ENCODE measurements around the gene KLHL8.

Gene KLHL8
- long read RNA-seq, full-length matches to known transcripts: 106 of 131 reads
- long read RNA-seq, partial matches to known transcripts: 7 of 131 reads
- long read RNA-seq, other reads (novel, unspliced or antisense): 18 of 131 reads

- Histone ChIP-seq H3K4me3 (replicated peaks; ENCODE audit: insufficient read depth, low read length) (peak within 1 kb of the TSS; percentile 72), H3K27ac (replicated peaks) (peak within 1 kb of the TSS; percentile 91), H3K27me3 (ENCODE audit: insufficient read depth, poor library complexity, severe bottlenecking) (no peaks in the 10 kb centered on the region)
- peak; percentile 61 for TF ChIP-seq REST (IDR thresholded peaks at IDR 0.05; ENCODE audit: insufficient replicate concordance, low read depth)
- no peak for TF ChIP-seq GABPA (IDR thresholded peaks at IDR 0.05; ENCODE audit: low read depth)
- TF ChIP-seq CTCF (IDR thresholded peaks at IDR 0.05; ENCODE audit: insufficient read depth, low read length): no peak
- TF ChIP-seq POLR2AphosphoS5 (IDR thresholded peaks at IDR 0.05; ENCODE audit: low read depth): peak; percentile 96
- no peak for TF ChIP-seq SPI1 (IDR thresholded peaks at IDR 0.05; ENCODE audit: borderline replicate concordance, low read depth)
- DNase-seq (ENCODE audit: low read depth in 1 of 2, low spot score in 1 of 2): peak; percentile 56 to 83
Observed at GRCh38 chr4:87220094-87220822, at the start of gene KLHL8. KLHL8 (minus strand) TSS chr4:87220618; CDS start chr4:87195539, 25,079 bp downstream.

DNA sequence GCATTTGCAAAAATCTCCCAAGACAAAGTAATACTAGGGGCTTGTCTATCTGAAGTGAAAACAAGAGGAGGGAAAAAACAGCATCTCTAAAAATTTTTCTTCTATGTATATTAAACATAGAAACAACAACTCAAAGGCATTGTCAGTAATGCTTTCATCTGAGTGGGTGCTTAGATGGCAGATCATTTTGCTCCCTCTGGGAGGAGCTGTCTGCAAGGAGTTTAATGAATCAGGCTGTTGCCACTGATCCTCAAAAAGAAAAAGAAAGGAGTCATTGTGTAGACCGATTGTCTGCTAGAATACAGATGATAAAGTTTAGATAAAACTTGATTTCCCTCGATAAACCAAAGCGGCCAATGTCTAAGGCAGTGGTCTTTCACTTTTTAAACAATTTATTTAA, 49.7 kb upstream of the KLHL8 start:
- no peak for TF ChIP-seq REST (IDR thresholded peaks at IDR 0.05; ENCODE audit: insufficient replicate concordance, low read depth)
- peak; percentile 33 for TF ChIP-seq CTCF (IDR thresholded peaks at IDR 0.05; ENCODE audit: insufficient read depth, low read length)
- DNase-seq (ENCODE audit: low read depth in 1 of 2, low spot score in 1 of 2): peak in 1 of 2 experiments; percentile 43
- H3K4me3 ChIP-seq (replicated peaks; ENCODE audit: insufficient read depth, low read length): no peak overlapping the region
- no peak overlapping the region for H3K27ac ChIP-seq (replicated peaks)
- H3K27me3 ChIP-seq (ENCODE audit: insufficient read depth, poor library complexity, severe bottlenecking): no peaks in the 10 kb centered on the region

DNA sequence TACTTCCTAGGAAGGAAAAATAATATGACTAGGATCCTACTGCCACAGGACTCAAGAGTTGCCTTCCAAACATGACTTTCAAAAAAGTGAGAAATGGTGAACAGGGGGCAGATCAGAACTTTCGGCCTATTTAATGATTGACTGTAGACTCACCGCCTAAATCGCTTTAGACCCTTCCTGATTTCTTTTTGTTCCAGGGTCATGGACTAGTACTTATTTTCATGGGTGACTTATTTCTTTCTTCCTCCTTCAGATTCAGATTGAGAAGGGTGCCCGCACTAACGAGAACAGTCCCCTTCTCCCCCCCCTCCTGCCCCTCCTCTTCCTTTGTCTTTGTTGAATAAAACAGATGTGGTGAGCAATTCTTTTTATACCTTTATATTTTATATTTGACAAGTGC, 48.0 kb upstream of the KLHL8 start:
- DNase-seq (ENCODE audit: low read depth in 1 of 2, low spot score in 1 of 2): no peak
- Histone ChIP-seq H3K27ac (replicated peaks) (no peak overlapping the region), H3K4me3 (replicated peaks; ENCODE audit: insufficient read depth, low read length) (no peak overlapping the region), H3K27me3 (ENCODE audit: insufficient read depth, poor library complexity, severe bottlenecking) (no peaks in the 10 kb centered on the region)
- TF ChIP-seq SPI1 (IDR thresholded peaks at IDR 0.05; ENCODE audit: borderline replicate concordance, low read depth): no peak
- TF ChIP-seq REST (IDR thresholded peaks at IDR 0.05; ENCODE audit: insufficient replicate concordance, low read depth): no peak
- no peak for TF ChIP-seq GABPA (IDR thresholded peaks at IDR 0.05; ENCODE audit: low read depth)
- TF ChIP-seq POLR2AphosphoS5 (IDR thresholded peaks at IDR 0.05; ENCODE audit: low read depth): no peak
- TF ChIP-seq CTCF (IDR thresholded peaks at IDR 0.05; ENCODE audit: insufficient read depth, low read length): no peak

Measured in HL-60 (cell line).